Thyroid gland (tissue), 4 donors: Measurements from ENCODE around the gene EPO.

Experiments used
- POLR2A ChIP-seq, 2 donors: fragments of 450-650 bp; IDR thresholded peaks; one replicate each; pipeline ENCODE4 v1.6.1; 2017; ENCODE audit warnings: antibody characterized with exemption in 2 of 2, mild to moderate bottlenecking in 2 of 2, moderate library complexity in 1 of 2
- TF ChIP-seq, protein P1 (sequence below), 6 experiments: fragments of 200-600 bp in 3 of 6; fragments of 450-650 bp in 3 of 6; sonication (generic) in 3 of 6; IDR thresholded peaks; one replicate each; pipeline ENCODE4 v1.5.1; 2016 to 2019; ENCODE audit warnings: antibody characterized with exemption in 6 of 6, mild to moderate bottlenecking in 2 of 6, inconsistent platforms in 1 of 6, moderate library complexity in 1 of 6

DNA sequence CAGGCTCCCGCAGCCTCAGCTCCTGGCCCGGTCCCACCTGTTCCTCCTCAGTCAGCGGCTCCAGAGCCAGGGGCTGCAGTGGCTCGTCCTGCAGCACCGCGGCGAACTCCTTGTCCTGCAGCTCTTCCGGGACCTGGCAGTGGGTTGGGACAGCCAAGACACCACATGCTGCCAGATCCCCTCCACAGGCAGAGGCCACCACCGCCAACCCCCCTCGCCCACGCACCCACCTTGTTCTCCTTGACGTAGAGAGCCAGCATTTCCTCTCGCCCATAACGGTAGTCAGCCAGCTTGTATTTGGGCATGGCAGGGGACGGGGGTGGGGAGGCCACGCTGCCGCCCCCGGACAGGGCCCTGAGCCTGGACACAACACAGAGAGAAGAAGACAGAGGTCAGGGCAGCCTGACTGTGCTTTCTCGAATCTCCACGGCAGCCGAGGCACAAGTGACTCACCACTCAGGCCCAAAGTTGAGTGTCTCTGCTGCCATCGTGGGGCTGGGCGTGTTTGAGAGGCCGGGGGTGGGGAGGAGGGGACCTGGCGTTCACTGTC is 32.4 kb upstream of the EPO start:
- TF ChIP-seq, protein P1, sequence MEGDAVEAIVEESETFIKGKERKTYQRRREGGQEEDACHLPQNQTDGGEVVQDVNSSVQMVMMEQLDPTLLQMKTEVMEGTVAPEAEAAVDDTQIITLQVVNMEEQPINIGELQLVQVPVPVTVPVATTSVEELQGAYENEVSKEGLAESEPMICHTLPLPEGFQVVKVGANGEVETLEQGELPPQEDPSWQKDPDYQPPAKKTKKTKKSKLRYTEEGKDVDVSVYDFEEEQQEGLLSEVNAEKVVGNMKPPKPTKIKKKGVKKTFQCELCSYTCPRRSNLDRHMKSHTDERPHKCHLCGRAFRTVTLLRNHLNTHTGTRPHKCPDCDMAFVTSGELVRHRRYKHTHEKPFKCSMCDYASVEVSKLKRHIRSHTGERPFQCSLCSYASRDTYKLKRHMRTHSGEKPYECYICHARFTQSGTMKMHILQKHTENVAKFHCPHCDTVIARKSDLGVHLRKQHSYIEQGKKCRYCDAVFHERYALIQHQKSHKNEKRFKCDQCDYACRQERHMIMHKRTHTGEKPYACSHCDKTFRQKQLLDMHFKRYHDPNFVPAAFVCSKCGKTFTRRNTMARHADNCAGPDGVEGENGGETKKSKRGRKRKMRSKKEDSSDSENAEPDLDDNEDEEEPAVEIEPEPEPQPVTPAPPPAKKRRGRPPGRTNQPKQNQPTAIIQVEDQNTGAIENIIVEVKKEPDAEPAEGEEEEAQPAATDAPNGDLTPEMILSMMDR (IDR thresholded peaks at IDR 0.05), result no peak
- TF ChIP-seq POLR2A (IDR thresholded peaks at IDR 0.05), result no peak
